GM12865 (cell line): ENCODE data around the gene HIGD1B.

Source experiments
- DNase-seq: peaks from one replicate; pipeline ENCODE4 v3.0.0; 2010; ENCODE audit warnings: low read depth
- H3K4me3 ChIP-seq: 2 replicates; pipeline ENCODE4 v1.5.1; 2011; ENCODE audit warnings: mild to moderate bottlenecking, low read depth, low read length, control low read depth
- TF ChIP-seq, protein P1 (sequence below): IDR thresholded peaks from 2 replicates; pipeline ENCODE4 v1.5.1; 2011; ENCODE audit warnings: low read length, control low read depth, low read depth, inconsistent platforms; ENCODE audit not compliant: insufficient read depth; ENCODE audit errors: missing control alignments

HIGD1B gene

DNA sequence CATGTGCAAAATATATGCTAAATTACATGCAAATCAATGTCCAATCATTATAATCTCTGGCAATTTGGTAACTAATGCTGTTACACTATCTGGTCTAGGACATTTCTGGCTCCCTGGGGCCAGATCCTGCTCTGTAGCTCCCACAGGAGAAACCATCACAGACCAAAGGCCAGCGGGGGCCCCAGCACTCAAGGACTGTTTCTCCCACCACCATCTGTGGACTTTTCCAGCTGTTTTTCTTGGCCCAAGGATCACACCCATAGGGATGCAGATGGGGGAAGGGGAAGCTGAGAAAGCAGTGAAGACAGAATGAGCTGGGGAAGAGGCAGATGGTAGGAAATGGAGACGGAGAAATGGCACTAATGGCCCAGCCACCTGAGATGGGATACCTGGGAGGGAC, at the start of gene HIGD1B:
Gene HIGD1B (plus strand): TSS at position 298 of the 400 bp plus-strand sequence. CDS start 270 bp downstream, outside the sequence.
- TF ChIP-seq, protein P1, sequence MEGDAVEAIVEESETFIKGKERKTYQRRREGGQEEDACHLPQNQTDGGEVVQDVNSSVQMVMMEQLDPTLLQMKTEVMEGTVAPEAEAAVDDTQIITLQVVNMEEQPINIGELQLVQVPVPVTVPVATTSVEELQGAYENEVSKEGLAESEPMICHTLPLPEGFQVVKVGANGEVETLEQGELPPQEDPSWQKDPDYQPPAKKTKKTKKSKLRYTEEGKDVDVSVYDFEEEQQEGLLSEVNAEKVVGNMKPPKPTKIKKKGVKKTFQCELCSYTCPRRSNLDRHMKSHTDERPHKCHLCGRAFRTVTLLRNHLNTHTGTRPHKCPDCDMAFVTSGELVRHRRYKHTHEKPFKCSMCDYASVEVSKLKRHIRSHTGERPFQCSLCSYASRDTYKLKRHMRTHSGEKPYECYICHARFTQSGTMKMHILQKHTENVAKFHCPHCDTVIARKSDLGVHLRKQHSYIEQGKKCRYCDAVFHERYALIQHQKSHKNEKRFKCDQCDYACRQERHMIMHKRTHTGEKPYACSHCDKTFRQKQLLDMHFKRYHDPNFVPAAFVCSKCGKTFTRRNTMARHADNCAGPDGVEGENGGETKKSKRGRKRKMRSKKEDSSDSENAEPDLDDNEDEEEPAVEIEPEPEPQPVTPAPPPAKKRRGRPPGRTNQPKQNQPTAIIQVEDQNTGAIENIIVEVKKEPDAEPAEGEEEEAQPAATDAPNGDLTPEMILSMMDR = no peak
- DNase-seq = no peak
- no peak within 1 kb of the TSS for H3K4me3 ChIP-seq

DNA sequence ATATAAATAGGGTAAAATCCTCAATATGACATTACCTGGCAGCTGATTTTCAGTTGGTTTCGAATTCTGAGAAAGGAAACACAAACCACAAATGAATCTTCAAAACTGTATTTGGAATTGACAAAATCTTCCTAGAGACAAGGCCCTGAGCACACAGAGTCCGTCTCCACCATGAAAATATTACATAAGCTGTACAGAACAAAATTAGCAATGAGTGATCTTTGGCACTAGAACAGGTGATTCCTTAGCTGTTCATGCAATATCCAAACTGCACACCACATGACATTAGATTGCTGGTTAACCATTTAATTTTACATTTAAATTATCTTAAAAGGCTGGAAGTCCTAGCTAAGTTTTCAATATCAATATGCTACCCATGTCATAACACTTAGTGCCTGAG, 49.3 kb upstream of the HIGD1B start:
- TF ChIP-seq, protein P1 = no peak
- no peak overlapping the region for H3K4me3 ChIP-seq
- DNase-seq = no peak

DNA sequence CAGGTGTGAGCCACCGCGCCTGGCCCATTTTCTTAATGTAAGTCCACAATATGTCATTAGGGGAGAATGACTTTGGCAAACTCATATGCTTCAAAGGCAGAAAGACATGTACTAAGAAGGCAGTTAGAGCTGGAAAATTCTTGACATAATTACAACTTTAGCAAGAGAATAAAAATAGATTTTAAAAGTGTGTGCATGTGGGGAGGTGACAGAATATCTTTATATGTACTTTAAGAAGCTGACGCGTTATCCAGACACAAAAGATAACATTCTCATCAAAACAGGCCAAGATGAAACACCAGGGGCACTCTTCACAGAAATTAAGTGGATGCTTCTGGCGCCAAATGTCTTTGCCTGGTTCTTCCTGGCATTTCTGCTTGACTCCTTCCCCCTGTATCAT, 45.8 kb upstream of the HIGD1B start:
- no peak for DNase-seq
- TF ChIP-seq, protein P1 = no peak
- H3K4me3 ChIP-seq = no peak overlapping the region

DNA sequence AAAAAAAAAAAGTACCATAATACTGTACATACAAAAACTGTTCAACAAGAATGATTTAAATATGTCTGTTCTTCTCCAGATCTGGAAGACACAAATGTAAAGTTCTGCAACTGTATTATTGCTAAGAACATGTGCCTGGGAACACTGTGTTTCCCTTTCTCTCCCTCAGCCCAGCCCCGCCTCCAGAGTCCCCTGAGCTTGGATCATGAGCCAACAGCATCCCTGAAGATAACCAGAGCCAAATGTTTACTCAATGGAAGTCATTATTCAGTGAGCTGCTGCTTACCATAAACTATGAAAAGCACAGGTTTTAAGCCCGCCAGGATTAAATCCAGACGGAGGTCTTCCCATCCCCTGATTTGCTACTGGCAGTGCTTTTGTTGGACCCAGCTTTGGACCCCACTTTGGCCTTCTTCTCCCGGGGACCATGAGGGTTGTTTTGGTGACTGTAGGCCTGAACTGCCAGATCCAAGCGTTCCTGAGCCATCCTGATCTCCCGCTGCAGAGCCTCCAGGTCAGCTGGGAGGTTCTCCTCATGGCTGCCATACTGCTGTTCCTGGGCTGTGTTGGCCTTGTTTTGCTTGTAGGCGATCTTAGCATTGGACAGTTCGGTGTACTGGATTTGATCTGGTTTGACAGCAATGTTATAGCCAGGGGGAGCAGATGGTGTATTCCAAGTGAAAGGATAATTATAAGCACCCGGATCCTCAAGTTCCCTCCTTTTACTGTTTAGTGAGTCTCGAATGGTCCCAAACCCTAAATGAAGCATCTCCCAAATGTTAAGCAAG, 43.2 kb upstream of the HIGD1B start:
- H3K4me3 ChIP-seq = no peak overlapping the region
- TF ChIP-seq, protein P1 = no peak
- no peak for DNase-seq

DNA sequence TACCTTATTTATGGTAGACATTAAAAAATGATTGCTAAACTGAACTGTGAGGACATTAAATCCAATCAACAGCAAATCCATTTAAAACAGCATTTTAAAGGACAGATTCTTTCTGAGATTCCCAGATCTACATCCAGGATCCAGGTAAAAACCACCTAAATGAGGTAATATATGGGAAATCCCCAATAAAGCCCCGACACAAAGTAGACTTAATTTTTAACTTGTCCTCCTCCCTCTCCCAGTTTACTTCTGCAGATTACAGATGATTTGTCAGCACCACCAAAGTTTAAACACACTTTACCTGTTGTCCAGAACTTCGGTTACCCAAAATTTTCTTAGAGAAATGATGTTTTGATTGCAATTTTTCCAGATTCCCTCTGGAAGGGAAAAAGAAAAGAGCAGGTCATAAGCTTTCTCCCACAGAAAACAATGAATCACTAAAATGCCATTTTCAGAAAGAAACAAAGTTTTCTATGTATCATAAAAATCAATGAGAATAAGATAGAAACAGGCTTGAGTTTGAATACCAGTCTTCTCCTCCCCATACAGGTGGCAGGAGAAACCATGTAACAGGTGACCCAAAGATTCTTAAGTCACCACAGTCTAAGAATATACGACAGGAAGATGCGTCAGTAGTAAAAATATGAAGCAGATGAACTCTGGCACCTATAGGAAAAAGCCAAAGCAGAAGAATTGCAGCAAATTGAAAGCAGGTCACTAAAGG, 40.4 kb upstream of the HIGD1B start:
- H3K4me3 ChIP-seq = no peak overlapping the region
- TF ChIP-seq, protein P1 = no peak

DNA sequence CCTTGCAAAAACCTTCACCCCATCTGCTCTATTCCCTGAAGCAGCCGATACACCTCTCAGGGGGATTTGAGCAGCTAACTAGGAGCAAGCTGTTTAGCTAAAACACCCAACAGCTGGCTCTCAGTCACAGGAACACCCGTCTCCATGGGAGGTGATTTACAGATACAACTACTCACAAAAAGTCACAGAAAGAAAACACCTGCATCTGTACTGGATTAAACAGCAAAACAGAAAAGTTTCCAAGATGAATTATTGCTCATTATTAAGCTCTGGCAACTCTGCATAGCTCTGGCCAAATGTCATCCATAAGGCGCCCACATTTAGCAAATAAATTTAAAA, 39.9 kb upstream of the HIGD1B start:
- TF ChIP-seq, protein P1 = no peak
- DNase-seq = peak; percentile 11
- no peak overlapping the region for H3K4me3 ChIP-seq

More for the DNA sequence above, 40.4 kb upstream of the HIGD1B start:
- no peak for DNase-seq
